Raji (cell line): ENCODE data around the gene MAMLD1.

ENCODE experiments used
- POLR2A ChIP-seq: IDR thresholded peaks from 2 replicates; pipeline ENCODE4 v1.6.1; 2011; ENCODE audit warnings: low read depth, low read length, control low read depth; ENCODE audit not compliant: insufficient read depth

The MAMLD1 gene

DNA sequence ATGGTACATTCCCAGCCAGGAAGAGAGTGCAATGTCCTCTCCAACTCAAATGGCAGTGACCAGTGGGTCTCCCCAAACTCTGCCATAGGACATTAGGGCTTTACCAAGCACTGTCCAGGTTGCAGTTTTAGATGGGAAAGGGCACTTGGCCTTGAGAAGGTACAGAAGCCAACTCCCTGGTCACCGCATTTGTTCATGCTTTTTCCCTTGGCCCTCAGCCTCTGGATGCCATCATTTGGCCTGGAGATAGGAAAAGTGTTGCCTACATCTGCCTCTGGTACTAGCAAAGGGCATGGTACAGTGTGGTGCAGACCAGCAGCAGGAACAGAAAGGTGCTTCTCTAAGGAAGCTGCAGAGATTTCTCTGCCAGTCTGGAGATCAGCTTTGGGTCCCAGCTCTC is 93.8 kb downstream of the MAMLD1 start:
- no peak for TF ChIP-seq POLR2A

DNA sequence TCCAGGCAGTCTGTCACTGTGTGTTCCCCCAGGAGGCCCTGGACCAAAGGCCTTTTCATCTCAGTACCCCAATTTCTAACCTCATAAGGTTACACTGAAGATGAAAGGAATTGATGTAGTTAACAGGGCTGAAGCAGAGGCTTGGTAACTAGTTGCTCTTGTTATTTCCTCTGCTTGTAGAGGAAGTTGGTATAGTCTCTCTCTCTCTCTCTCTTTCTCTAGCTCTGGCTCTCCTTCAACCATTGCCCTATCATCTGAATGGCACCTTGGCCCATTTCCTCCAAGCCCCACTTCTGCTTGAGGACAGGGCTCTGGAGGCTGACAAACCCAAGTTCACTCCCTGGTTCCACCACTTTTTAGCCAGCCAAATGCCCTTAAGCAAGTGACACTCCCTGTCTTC is 96.1 kb downstream of the MAMLD1 start:
- no peak for TF ChIP-seq POLR2A

- no peak for TF ChIP-seq POLR2A
These were observed 96.9 kb downstream of the MAMLD1 start for GRCh38 chrX:150460063-150460462.

DNA sequence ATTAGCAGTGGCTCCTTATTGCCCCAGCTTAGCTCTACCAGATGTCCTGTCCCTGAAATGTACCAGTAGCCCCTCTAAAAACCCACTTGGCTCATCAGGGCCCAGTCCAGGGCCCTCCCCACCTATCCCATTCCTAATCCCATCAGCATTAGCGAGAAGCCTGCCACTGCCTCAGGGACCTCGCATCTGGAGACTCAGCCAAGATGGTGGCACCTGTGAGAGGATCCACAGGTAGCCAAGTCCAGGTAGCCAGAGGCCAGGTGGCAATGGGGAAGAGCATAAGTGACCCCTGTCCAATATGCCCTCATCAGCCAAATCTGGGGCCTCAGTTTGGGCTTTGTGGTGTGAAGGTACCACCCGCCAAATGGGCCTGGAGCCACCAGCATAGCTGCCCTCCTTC is 97.7 kb downstream of the MAMLD1 start:
- TF ChIP-seq POLR2A, result no peak

DNA sequence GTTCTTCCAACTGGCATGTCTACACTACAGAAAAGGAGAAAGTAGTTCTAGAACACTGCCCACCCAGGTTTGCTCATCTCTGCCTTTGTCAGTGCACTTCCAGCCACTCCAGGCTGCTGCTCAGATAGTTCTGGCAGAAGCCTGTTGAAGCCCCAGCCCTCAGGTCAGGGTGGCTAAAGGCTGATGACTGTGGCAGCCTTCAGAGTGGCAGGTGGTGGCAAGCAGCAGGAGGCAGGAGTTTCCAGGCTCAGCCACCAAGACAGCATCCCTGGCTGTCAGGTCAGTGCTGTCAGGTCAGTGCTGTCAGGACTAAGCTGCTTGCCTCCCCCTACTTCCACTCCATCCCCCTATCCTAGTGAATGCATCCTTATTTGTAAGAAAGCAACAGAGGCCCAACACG is 100.4 kb downstream of the MAMLD1 start:
- TF ChIP-seq POLR2A, result no peak

GRCh38 chrX:150464001-150464400 is 100.9 kb downstream of the MAMLD1 start:
- no peak for TF ChIP-seq POLR2A

DNA sequence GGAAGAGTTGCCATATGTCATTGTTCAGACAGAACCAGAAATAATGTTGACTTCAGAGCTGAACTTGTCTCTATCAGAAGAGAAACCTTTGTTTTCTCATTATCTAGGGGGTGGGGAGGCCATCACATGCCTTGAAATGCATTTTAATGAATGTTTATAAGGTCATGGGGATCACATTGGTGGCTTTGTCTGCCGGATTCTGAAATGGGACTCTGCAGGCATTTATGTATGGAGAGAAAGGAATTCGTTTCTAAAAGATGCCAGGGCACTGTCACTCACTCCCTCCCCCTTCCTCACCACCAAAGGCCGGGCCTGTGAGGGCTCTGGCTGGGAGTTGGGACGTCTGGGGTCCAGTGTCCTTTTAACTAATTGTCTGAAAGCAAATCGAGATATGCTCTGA is 102.2 kb downstream of the MAMLD1 start:
- TF ChIP-seq POLR2A, result no peak

GRCh38 chrX:150465881-150466775 is 103.0 kb downstream of the MAMLD1 start:
- no peak for TF ChIP-seq POLR2A

- TF ChIP-seq POLR2A, result no peak
These were observed 109.2 kb downstream of the MAMLD1 start for GRCh38 chrX:150472306-150472705.

- no peak for TF ChIP-seq POLR2A
These were observed 110.3 kb downstream of the MAMLD1 start for GRCh38 chrX:150473371-150473770.

DNA sequence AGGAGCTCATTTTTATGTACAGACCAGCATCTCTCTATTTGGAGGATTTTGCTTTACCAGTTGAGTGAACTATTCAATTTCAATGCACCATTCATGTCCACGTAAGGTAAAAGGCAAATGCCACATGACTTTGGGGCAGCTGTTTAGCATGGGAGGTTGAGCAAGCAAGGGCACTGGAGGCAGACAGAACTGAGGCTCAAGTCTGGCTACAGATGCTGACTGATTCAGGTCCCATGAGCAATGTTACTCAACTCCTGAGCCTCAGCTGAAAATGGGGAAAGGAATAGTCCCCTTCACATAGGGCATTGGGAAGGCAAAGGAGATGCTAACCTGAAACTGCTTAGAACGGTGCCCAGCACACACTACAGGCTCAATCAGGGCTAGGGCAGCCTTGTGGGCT is 112.3 kb downstream of the MAMLD1 start:
- no peak for TF ChIP-seq POLR2A

- TF ChIP-seq POLR2A, result no peak
These were observed 113.1 kb downstream of the MAMLD1 start for GRCh38 chrX:150476164-150476699.

DNA sequence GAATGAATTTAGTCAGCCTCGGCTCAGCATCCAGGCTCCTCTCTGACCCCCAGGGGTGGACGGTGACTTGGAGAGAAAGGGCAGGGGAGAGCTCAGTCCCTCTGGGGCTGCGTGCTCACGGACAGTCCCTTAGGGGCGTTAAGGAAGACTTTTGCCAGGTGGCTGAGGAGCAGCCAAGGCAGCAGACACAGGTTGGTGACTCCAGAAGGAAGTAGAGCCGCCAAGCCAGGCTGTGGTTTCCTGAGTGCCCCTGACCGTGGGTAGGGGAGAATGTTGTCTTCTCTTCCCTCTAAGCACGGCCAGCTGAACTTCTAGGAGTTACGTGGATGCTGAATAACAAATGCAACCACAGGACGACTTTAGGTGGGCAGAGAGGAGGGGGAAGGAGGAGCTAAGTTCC is 114.3 kb downstream of the MAMLD1 start:
- TF ChIP-seq POLR2A, result no peak

- no peak for TF ChIP-seq POLR2A
These were observed 115.7 kb downstream of the MAMLD1 start for GRCh38 chrX:150478496-150479492.

DNA sequence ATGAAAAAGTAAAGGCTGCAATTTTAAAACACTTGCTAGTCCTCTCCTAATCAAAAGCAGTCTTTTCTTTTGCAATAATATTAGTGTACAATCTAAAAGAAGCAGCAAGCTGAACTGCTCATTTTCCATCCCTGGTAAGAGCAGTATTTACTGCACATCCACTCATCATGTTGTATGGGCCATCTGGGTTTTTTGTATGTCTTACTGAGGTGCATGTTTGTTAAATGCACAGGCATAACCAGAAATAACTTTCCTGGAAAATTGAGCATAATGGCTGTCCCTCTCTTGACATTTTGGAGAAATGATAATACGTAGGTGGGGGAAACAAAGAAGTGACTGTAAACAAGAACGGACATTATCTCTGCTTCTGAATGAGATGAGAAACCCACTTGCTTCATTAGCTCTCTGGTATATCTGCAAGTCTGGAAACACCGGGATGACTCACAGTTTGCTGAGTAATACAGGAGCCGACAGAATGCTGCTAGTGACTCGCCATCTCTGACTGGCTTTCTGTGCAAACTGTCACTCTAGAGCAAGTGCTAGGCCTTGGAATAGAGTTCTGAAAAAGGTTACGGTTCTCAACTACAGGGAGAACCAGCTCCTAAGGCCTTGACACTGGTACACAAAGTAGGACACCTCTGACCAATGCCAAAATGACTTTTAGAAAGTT is 119.6 kb downstream of the MAMLD1 start:
- TF ChIP-seq POLR2A, result no peak
